ENCODE data around the gene AUP1. TPM values are rescaled to one million over a fixed set of nuclear protein-coding genes. Genes with fewer than 3 reads are reported as not detected.
A peak's percentile ranks its signal among the peaks of the same experiment; 100 is the strongest.

AUP1 gene
- total and polyA plus RNA-seq, 10 of the 15 experiments (the other 5 are each of a cell fraction or from before 2014, with no cell fraction given), result 39.1 to 215 (median 138) TPM

DNA sequence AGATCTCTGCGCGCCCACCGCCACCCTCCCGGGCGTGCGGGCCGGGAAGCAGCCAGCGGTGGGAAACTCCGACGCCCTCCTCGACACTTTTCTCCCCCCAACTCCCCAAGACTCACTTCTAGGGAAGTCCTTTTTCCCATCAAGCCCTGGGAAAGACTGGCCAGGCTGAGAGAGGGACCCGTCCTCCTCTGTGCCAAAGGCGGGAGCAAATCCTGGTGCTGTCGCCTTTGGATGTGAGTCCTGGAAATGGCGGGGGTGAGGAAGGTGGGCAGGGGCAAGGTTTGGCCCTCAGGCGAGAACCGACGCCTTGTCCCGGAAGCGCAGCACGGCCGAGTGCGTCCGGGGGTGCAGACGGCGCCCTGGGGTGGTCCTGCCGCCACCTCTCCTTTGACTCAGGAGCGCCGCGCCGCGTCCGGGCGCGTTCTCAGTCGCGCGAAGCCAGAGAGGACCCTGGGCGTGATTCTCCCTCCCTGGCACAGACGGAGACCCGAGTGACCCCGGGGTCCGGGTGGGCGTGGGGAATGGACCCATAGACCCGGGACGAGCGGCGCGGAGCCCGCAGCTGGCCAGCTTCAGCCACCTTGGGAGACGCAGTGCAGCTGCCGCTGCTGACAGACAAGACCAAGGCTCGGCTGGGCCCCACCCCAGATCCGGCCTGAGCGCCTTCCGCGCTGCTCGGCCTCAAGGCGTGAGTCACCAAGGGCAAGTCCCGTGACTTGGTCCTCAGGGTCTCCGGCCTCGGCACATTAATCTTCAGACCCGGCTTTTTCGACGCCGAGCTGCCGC lies 26.6 kb downstream of the AUP1 start (continued):
- peak; percentile 81; the same call in 1 of the 2 replicates for TF ChIP-seq TCF3 (IDR thresholded peaks at IDR 0.05; ENCODE audit: borderline replicate concordance, insufficient read depth, low read depth, low read length)
- TF ChIP-seq PML (IDR thresholded peaks at IDR 0.05; ENCODE audit: low read length), result no peak
- TF ChIP-seq POLR2A (IDR thresholded peaks at IDR 0.05; ENCODE audit: low read depth, low read length), result peak; percentile 83
- peak; percentile 86 to 94 for TF ChIP-seq BHLHE40 (IDR thresholded peaks at IDR 0.05; ENCODE audit: borderline replicate concordance in 1 of 2, low read depth in 2 of 2, low read length in 1 of 2)
- peak; percentile 18 for TF ChIP-seq MEF2B (IDR thresholded peaks at IDR 0.05; ENCODE audit: partially characterized antibody, poor library complexity, severe bottlenecking)
- TF ChIP-seq, protein P1, sequence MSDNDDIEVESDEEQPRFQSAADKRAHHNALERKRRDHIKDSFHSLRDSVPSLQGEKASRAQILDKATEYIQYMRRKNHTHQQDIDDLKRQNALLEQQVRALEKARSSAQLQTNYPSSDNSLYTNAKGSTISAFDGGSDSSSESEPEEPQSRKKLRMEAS (IDR thresholded peaks at IDR 0.05; ENCODE audit: low read depth, low read length), result no peak
- TF ChIP-seq SMARCA5 (IDR thresholded peaks at IDR 0.05), result peak; percentile 78
- peak; percentile 16; the same call in 1 of the 2 replicates for TF ChIP-seq JUND (IDR thresholded peaks at IDR 0.05; ENCODE audit: low read depth, low read length)
- peak; percentile 36 to 44; a peak in 3 of 4 replicates for TF ChIP-seq IKZF2 (IDR thresholded peaks at IDR 0.05)
- TF ChIP-seq IKZF1 (conservative IDR thresholded peaks at IDR 0.05), result peak; percentile 76
- TF ChIP-seq TAF1 (IDR thresholded peaks at IDR 0.05; ENCODE audit: borderline replicate concordance, low read depth, low read length), result peak; percentile 11; the same call in 1 of the 2 replicates

Measured in GM12878 (cell line).